B cell (primary cell): ENCODE measurements around the gene CEACAM16.

Experiments used
- CTCF ChIP-seq: fragments of 200-600 bp; IDR thresholded peaks from one replicate; pipeline ENCODE4 v1.8.0; 2022; ENCODE audit warnings: antibody characterized with exemption, mild to moderate bottlenecking
- EZH2 ChIP-seq: IDR thresholded peaks from 2 replicates; pipeline ENCODE4 v1.6.1; 2012; ENCODE audit warnings: borderline replicate concordance, low read depth, mild to moderate bottlenecking, moderate library complexity, low read length; ENCODE audit not compliant: insufficient read depth, poor library complexity, severe bottlenecking

GRCh38 chr19:44741258-44741731 lies 42.3 kb downstream of the CEACAM16 start:
- no peak for TF ChIP-seq CTCF
- no peak for TF ChIP-seq EZH2
